Mesenchymal stem cell (in vitro differentiated cells and primary cell): ENCODE data around the gene FAM222B.

Source experiments
- DNase-seq: peaks from one replicate; pipeline ENCODE4 v3.0.0-alpha.2; 2013
- H2AFZ ChIP-seq: one replicate; pipeline ENCODE4 v1.6.1; 2013; ENCODE audit warnings: low read depth, mild to moderate bottlenecking, control low read depth, inconsistent platforms, low read length, moderate library complexity
- H2AK5ac ChIP-seq: 2 replicates; pipeline ENCODE4 v1.6.1; 2013; ENCODE audit warnings: low read length, moderate library complexity, mild to moderate bottlenecking, inconsistent platforms; ENCODE audit not compliant: severe bottlenecking
- H2BK120ac ChIP-seq: one replicate; pipeline ENCODE4 v1.6.1; 2013; ENCODE audit warnings: low read depth, mild to moderate bottlenecking, inconsistent platforms, low read length, moderate library complexity
- H2BK12ac ChIP-seq, 2 experiments: one replicate each; pipeline ENCODE4 v1.6.1; 2013; ENCODE audit warnings: inconsistent platforms in 2 of 2, low read length in 2 of 2, mild to moderate bottlenecking in 2 of 2, moderate library complexity in 2 of 2, control low read depth in 1 of 2
- H2BK15ac ChIP-seq: one replicate; pipeline ENCODE4 v1.6.1; 2013; ENCODE audit warnings: mild to moderate bottlenecking, low read depth, inconsistent platforms; ENCODE audit not compliant: poor library complexity, severe bottlenecking
- H2BK5ac ChIP-seq: 2 replicates; pipeline ENCODE4 v1.6.1; 2013; ENCODE audit warnings: low read depth, mild to moderate bottlenecking, low read length, control low read depth, inconsistent platforms; ENCODE audit not compliant: poor library complexity, severe bottlenecking
- H3K14ac ChIP-seq, 2 experiments: one replicate each; pipeline ENCODE4 v1.6.1; 2013; ENCODE audit warnings: inconsistent platforms in 2 of 2, low read length in 2 of 2, control low read depth in 1 of 2, mild to moderate bottlenecking in 1 of 2, moderate library complexity in 1 of 2
- H3K18ac ChIP-seq, 2 experiments: one replicate each; pipeline ENCODE4 v1.6.1; 2013; ENCODE audit warnings: inconsistent platforms in 2 of 2, low read length in 2 of 2, control low read depth in 1 of 2, low read depth in 1 of 2, mild to moderate bottlenecking in 1 of 2
- H3K23ac ChIP-seq, 2 experiments: one replicate each; pipeline ENCODE4 v1.6.1; 2013; ENCODE audit warnings: inconsistent platforms in 2 of 2, low read length in 2 of 2, mild to moderate bottlenecking in 2 of 2, moderate library complexity in 2 of 2, control low read depth in 1 of 2
- H3K27ac ChIP-seq: 2 replicates; pipeline ENCODE4 v1.5.1; 2013; ENCODE audit warnings: mild to moderate bottlenecking, moderate library complexity, low read length, control low read depth, inconsistent platforms; ENCODE audit not compliant: poor library complexity, severe bottlenecking
- H3K27me3 ChIP-seq, 2 experiments: 2 replicates each; pipeline versions ENCODE4 v1.6.1 to v1.7.0; 2013; ENCODE audit warnings: low read length in 2 of 2, mild to moderate bottlenecking in 2 of 2, moderate library complexity in 2 of 2, control low read depth in 1 of 2, inconsistent platforms in 1 of 2; ENCODE audit not compliant: control insufficient read depth in 1 of 2, insufficient read depth in 1 of 2
- H3K36me3 ChIP-seq, 2 experiments: 2 replicates each; pipeline versions ENCODE4 v1.6.1 to v1.7.0; 2013; ENCODE audit warnings: low read length in 2 of 2, control low read depth in 1 of 2, inconsistent platforms in 1 of 2, low read depth in 1 of 2, mild to moderate bottlenecking in 1 of 2; ENCODE audit not compliant: insufficient read depth in 2 of 2, control insufficient read depth in 1 of 2
- H3K4ac ChIP-seq, 2 experiments: one replicate each; pipeline ENCODE4 v1.6.1; 2013; ENCODE audit warnings: inconsistent platforms in 2 of 2, low read length in 2 of 2, mild to moderate bottlenecking in 2 of 2, moderate library complexity in 2 of 2, control low read depth in 1 of 2, low read depth in 1 of 2
- H3K4me1 ChIP-seq: 2 replicates; pipeline ENCODE4 v1.6.1; 2013; ENCODE audit warnings: low read depth, low read length, control low read depth; ENCODE audit not compliant: control insufficient read depth, insufficient read depth
- H3K4me2 ChIP-seq: 2 replicates; pipeline ENCODE4 v1.6.1; 2013; ENCODE audit warnings: low read length, mild to moderate bottlenecking, inconsistent platforms; ENCODE audit not compliant: poor library complexity, severe bottlenecking
- H3K4me3 ChIP-seq, 2 experiments: 2 replicates each; pipeline versions ENCODE4 v1.5.1 to v1.7.0; 2013; ENCODE audit warnings: low read length in 2 of 2, mild to moderate bottlenecking in 2 of 2, control low read depth in 1 of 2, low read depth in 1 of 2; ENCODE audit not compliant: insufficient read depth in 1 of 2
- H3K79me1 ChIP-seq: replicated peaks from 2 replicates; pipeline ENCODE4 v1.6.1; 2013; ENCODE audit warnings: mild to moderate bottlenecking, control low read depth, low read length, inconsistent platforms; ENCODE audit not compliant: poor library complexity, severe bottlenecking
- H3K9ac ChIP-seq: 2 replicates; pipeline ENCODE4 v1.7.0; 2013; ENCODE audit warnings: mild to moderate bottlenecking, low read length, moderate library complexity
- H3K9me3 ChIP-seq: 2 replicates; pipeline ENCODE4 v1.7.0; 2013; ENCODE audit warnings: mild to moderate bottlenecking, low read length; ENCODE audit not compliant: control insufficient read depth
- H4K8ac ChIP-seq: one replicate; pipeline ENCODE4 v1.6.1; 2013; ENCODE audit warnings: inconsistent platforms, mild to moderate bottlenecking, low read length, moderate library complexity
- H4K91ac ChIP-seq: one replicate; pipeline ENCODE4 v1.6.1; 2013; ENCODE audit warnings: mild to moderate bottlenecking, low read length, inconsistent platforms
- WGBS: methylation state at CpG from one replicate; pipeline ENCODE4 v1.1.7; 2013; ENCODE audit warnings: mixed read lengths; 5-methylcytosine and 5-hydroxymethylcytosine counted together

Gene FAM222B

DNA sequence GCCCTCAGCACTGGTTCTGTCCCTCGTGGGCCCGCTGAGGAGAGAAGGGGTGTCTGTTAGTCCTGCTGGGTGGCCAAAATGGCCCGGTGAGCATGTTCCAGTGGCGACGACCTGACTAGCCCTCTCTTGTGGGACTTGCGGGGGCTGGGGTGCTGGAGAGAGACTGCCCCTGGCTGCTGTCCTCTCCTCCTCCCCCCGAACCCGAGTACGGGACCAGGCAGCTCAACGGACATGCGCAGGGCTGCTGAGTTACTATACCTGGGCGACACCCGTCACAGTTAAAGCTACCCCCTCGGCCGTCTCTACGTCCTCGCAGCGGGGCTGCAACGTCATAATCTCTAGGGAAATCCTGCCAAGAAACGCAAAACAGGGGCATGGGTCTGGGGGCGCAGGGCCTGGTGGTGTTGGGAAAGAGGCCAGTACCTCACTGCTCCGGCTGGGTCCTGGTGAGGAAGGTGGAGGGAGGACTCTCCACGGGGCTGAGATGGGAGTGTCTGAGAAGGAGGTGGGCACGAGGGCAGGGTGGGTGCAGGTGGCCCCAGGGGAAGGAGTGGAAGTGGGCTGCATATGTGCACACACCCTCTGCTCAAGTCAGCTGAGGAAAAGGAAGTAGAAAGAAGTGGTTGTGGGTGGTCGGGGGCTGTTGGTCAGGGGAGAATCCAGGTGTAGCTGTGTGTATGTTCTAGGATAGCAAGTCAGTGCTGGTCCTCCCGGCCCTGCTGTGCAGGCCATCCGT lies 41.5 kb upstream of the FAM222B start:
- H3K4me3 ChIP-seq, result no peak overlapping the region
- H3K36me3 ChIP-seq, result peaks cover 83 to 94% of the 10 kb centered on the region in 2 experiments
- no peak overlapping the region for H4K91ac ChIP-seq
- H2AK5ac ChIP-seq, result no peak overlapping the region
- no peak overlapping the region for H3K27ac ChIP-seq
- no peak overlapping the region for H2AFZ ChIP-seq
- no peak overlapping the region for H4K8ac ChIP-seq
- no peak overlapping the region for H3K4ac ChIP-seq
- no peak overlapping the region for H2BK15ac ChIP-seq
- WGBS, result 91% methylated on average over 27 of the region's 27 CpGs
- peaks cover 29% of the 10 kb centered on the region for H3K79me1 ChIP-seq
- H3K18ac ChIP-seq, result no peak overlapping the region
- no peak overlapping the region for H3K23ac ChIP-seq
- no peak overlapping the region for H2BK120ac ChIP-seq
- no peak overlapping the region for H3K4me2 ChIP-seq
- no peak overlapping the region for H3K9ac ChIP-seq
- no peaks in the 10 kb centered on the region for H3K9me3 ChIP-seq
- H3K27me3 ChIP-seq, result no peaks in the 10 kb centered on the region
- no peak overlapping the region for H2BK12ac ChIP-seq
- no peak for DNase-seq
- H2BK5ac ChIP-seq, result no peak overlapping the region
- H3K4me1 ChIP-seq, result peaks cover 7% of the 10 kb centered on the region
- no peak overlapping the region for H3K14ac ChIP-seq

DNA sequence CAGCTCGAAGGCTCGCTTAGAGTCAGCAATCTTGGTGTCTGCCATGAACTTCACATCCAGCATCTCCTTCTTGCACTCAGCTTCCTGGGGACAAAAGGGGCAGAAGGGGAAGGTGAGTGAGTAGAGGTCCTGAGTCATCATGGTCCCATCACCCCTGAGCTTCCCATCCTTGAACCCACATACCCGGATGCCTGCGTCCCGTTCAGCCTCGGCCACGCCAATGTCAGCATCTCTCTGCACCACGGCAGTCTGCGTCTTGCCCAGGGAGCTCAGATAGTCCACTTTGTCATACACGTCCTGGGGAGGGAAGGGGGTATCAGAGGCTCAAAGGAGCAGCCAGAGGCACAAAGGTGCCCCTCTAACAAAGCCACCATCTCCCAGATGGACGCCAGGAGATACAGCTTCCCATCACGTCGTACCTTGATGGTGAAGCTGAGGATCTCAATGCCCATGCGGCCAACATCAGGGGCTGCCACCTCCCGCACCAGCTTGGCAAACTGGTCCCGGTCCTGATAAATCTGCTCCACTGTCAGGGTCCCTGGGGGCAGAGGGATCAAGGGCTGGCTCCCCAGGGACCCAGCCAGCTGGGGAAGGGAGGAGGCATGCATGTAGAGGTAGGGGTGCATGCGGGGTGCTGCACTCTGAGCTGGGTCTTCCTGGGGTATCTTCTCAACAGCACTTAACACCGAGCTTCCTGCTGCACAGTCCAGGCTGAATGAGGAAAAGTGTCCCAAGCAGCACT lies 39.7 kb upstream of the FAM222B start:
- H3K4me2 ChIP-seq, result no peak overlapping the region
- 94% methylated on average over 14 of the region's 18 CpGs for WGBS
- no peak overlapping the region for H2BK12ac ChIP-seq
- peaks cover 20% of the 10 kb centered on the region for H3K79me1 ChIP-seq
- H2BK15ac ChIP-seq, result no peak overlapping the region
- no peak overlapping the region for H2BK5ac ChIP-seq
- no peak overlapping the region for H3K14ac ChIP-seq
- no peak overlapping the region for H3K23ac ChIP-seq
- no peak overlapping the region for H4K8ac ChIP-seq
- H4K91ac ChIP-seq, result no peak overlapping the region
- H2AK5ac ChIP-seq, result no peak overlapping the region
- no peaks in the 10 kb centered on the region for H3K27me3 ChIP-seq
- no peak overlapping the region for H3K9ac ChIP-seq
- H2AFZ ChIP-seq, result no peak overlapping the region
- H3K4ac ChIP-seq, result no peak overlapping the region
- no peak for DNase-seq
- no peak overlapping the region for H3K18ac ChIP-seq
- no peak overlapping the region for H2BK120ac ChIP-seq
- no peak overlapping the region for H3K27ac ChIP-seq
- H3K4me3 ChIP-seq, result no peak overlapping the region
- H3K9me3 ChIP-seq, result no peaks in the 10 kb centered on the region
- peaks cover 87 to 91% of the 10 kb centered on the region in 2 experiments for H3K36me3 ChIP-seq
- H3K4me1 ChIP-seq, result peaks cover 7% of the 10 kb centered on the region

DNA sequence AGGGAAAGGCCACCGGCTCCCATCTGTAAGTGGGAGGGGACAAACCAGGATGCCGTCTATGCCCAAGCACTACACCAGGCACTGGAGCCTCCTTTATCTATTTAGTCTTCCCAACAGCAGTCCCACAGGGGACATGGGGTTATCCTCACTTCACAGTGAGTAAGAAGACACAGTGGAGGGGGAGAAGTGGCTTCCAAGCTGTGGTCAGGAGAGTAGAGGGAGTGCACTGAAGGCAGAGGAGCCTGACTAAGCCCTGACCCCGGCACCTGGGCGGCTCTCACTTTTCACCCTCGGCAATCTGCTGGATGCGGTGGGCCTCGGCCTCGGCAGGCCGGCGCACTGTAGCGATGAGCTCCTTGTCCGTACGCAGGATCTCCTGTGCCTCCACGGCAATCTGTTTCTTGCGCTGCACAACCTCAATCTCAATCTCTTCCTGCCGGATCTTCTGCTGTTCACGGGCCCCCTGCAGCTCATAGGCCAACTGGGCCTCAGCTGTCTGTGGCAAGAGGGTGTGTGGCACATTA lies 39.0 kb upstream of the FAM222B start:
- Histone ChIP-seq H3K18ac (no peak overlapping the region), H2AK5ac (no peak overlapping the region), H2BK12ac (no peak overlapping the region), H4K91ac (no peak overlapping the region), H3K4me1 (peaks cover 7% of the 10 kb centered on the region), H3K27ac (no peak overlapping the region), H3K4ac (no peak overlapping the region), H3K4me3 (no peak overlapping the region), H2BK15ac (no peak overlapping the region), H3K9ac (no peak overlapping the region), H3K79me1 (peaks cover 17% of the 10 kb centered on the region), H2AFZ (no peak overlapping the region), H2BK120ac (no peak overlapping the region), H2BK5ac (no peak overlapping the region), H3K27me3 (no peaks in the 10 kb centered on the region), H4K8ac (no peak overlapping the region), H3K9me3 (no peaks in the 10 kb centered on the region), H3K36me3 (peaks cover 81 to 85% of the 10 kb centered on the region in 2 experiments), H3K23ac (no peak overlapping the region), H3K14ac (no peak overlapping the region), H3K4me2 (no peak overlapping the region)
- DNase-seq, result no peak
- 95% methylated on average over 15 of the region's 17 CpGs for WGBS

DNA sequence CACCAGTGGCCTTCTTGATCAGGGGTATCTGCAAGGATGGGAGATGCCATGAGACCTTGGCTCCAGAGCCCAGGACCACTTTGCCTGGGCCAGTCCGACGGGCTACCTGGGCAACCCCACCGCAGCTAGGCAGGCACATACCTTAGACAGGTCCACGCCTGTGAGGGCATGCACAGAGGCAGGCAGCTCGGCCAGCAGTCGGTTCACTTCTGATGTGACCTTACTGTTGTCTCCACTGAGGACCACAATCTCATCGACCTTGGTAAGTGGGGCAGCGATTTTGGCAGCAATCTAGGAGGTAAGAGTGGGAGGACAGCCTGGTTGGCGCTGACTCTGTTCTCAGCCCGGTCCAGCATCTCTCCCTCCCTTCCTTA lies 38.0 kb upstream of the FAM222B start:
- no peak overlapping the region for H2BK12ac ChIP-seq
- no peak overlapping the region for H2BK120ac ChIP-seq
- no peak overlapping the region for H2AFZ ChIP-seq
- peaks cover 70 to 76% of the 10 kb centered on the region in 2 experiments for H3K36me3 ChIP-seq
- no peak overlapping the region for H3K9ac ChIP-seq
- H3K27ac ChIP-seq, result no peak overlapping the region
- WGBS, result 97% methylated on average over 10 of the region's 10 CpGs
- no peak overlapping the region for H2AK5ac ChIP-seq
- H3K9me3 ChIP-seq, result no peaks in the 10 kb centered on the region
- H4K8ac ChIP-seq, result no peak overlapping the region
- H3K14ac ChIP-seq, result no peak overlapping the region
- no peak overlapping the region for H2BK15ac ChIP-seq
- H3K4me3 ChIP-seq, result no peak overlapping the region
- H3K27me3 ChIP-seq, result no peaks in the 10 kb centered on the region
- peaks cover 14% of the 10 kb centered on the region for H3K79me1 ChIP-seq
- H3K4me1 ChIP-seq, result peaks cover 7% of the 10 kb centered on the region
- no peak overlapping the region for H3K4me2 ChIP-seq
- DNase-seq, result no peak
- H4K91ac ChIP-seq, result no peak overlapping the region
- H3K18ac ChIP-seq, result no peak overlapping the region
- H2BK5ac ChIP-seq, result no peak overlapping the region
- H3K4ac ChIP-seq, result no peak overlapping the region
- H3K23ac ChIP-seq, result no peak overlapping the region
